T-helper 1 cell (primary cell): ENCODE data around the gene GPR3.
A peak's percentile ranks its signal among the peaks of the same experiment; 100 is the strongest.
"Not testable (repeated sequence)": the region's sequence is repeated elsewhere in the genome, so short reads cannot be mapped to it uniquely, and the experiment has no call there.

ENCODE experiments used
- DNase-seq, 5 donors: peaks; one replicate each; pipeline ENCODE4 v3.0.0-alpha.2; 2012 to 2020

GPR3 gene

GRCh38 chr1:27400082-27400962 is 7.9 kb downstream of the GPR3 start:
- no peak for DNase-seq

GRCh38 chr1:27400963-27401341 is 8.5 kb downstream of the GPR3 start:
- no peak for DNase-seq

- DNase-seq: no peak
Measured at GRCh38 chr1:27402349-27402754, 9.9 kb downstream of the GPR3 start.

GRCh38 chr1:27403065-27403726 is 10.8 kb downstream of the GPR3 start:
- no peak for DNase-seq

GRCh38 chr1:27403931-27404330 is 11.5 kb downstream of the GPR3 start:
- no peak for DNase-seq

- no peak for DNase-seq
Measured at GRCh38 chr1:27405074-27405473, 12.7 kb downstream of the GPR3 start.

GRCh38 chr1:27405598-27406361 is 13.4 kb downstream of the GPR3 start:
- DNase-seq: not testable (repeated sequence)

- DNase-seq: no peak
Measured at GRCh38 chr1:27406362-27406680, 13.9 kb downstream of the GPR3 start.

GRCh38 chr1:27406791-27407190 is 14.4 kb downstream of the GPR3 start:
- not testable (repeated sequence) for DNase-seq

- no peak for DNase-seq
Measured at GRCh38 chr1:27408151-27408550, 15.7 kb downstream of the GPR3 start.

GRCh38 chr1:27409669-27410068 is 17.2 kb downstream of the GPR3 start:
- no peak for DNase-seq

- no peak for DNase-seq
Measured at GRCh38 chr1:27410709-27411108, 18.3 kb downstream of the GPR3 start.

- DNase-seq: no peak
Measured at GRCh38 chr1:27412502-27412901, 20.1 kb downstream of the GPR3 start.

- DNase-seq: no peak
Measured at GRCh38 chr1:27413004-27413403, 20.6 kb downstream of the GPR3 start.

- DNase-seq: no peak
Measured at GRCh38 chr1:27414091-27414490, 21.7 kb downstream of the GPR3 start.

- peak in 3 of 5 donors; percentile 25 to 71 (median 50) for DNase-seq
Measured at GRCh38 chr1:27416387-27417111, 24.1 kb downstream of the GPR3 start.

- DNase-seq: no peak
Measured at GRCh38 chr1:27417713-27418112, 25.3 kb downstream of the GPR3 start.

- peak in 1 of 5 donors; percentile 81 for DNase-seq
Measured at GRCh38 chr1:27418326-27419185, 26.1 kb downstream of the GPR3 start.

- DNase-seq: no peak
Measured at GRCh38 chr1:27423709-27424108, 31.3 kb downstream of the GPR3 start.

- no peak for DNase-seq
Measured at GRCh38 chr1:27427329-27427728, 34.9 kb downstream of the GPR3 start.

GRCh38 chr1:27427816-27428315 is 35.4 kb downstream of the GPR3 start:
- DNase-seq: no peak
